ENCODE measurements around the gene GNG11. TPM values are rescaled to one million over a fixed set of nuclear protein-coding genes. Genes with fewer than 3 reads are reported as not detected.

Gene GNG11
- total and polyA plus RNA-seq, 2 experiments from 2014 or later: 1.6 to 6.3 TPM

GRCh38 chr7:93906267-93906666, 15.3 kb upstream of the GNG11 start, which contains the start of gene GNGT1 (continued):
- TF ChIP-seq ZNF462 (CRISPR knock-in tag; IDR thresholded peaks at IDR 0.05): no peak

- H3K9me3 Mint-ChIP-seq: no peaks in the 10 kb centered on the region
- TF ChIP-seq CREB1 (CRISPR knock-in tag; IDR thresholded peaks at IDR 0.05; ENCODE audit: low read depth) (no peak), ZNF114 (CRISPR knock-in tag; IDR thresholded peaks at IDR 0.05) (no peak), ETS1 (IDR thresholded peaks at IDR 0.05) (no peak), ZNF462 (CRISPR knock-in tag; IDR thresholded peaks at IDR 0.05) (no peak), ZNF331 (CRISPR knock-in tag; IDR thresholded peaks at IDR 0.05; ENCODE audit: low read depth) (no peak), STAT1 (IDR thresholded peaks at IDR 0.05; ENCODE audit: unreplicated experiment) (no peak), JUNB (IDR thresholded peaks at IDR 0.05; ENCODE audit: unreplicated experiment) (no peak)
- no peak for DNase-seq (ENCODE audit: low spot score)
- Histone ChIP-seq H3K4me1 (ENCODE audit: insufficient read depth) (no peaks in the 10 kb centered on the region), H3K36me3 (ENCODE audit: insufficient read depth) (no peaks in the 10 kb centered on the region), H3K27ac (ENCODE audit: low read depth) (no peak overlapping the region), H3K4me2 (no peak overlapping the region), H3K9me2 (ENCODE audit: insufficient read depth) (no peaks in the 10 kb centered on the region), H4K20me1 (replicated peaks; ENCODE audit: insufficient read depth) (no peaks in the 10 kb centered on the region), H3K27me3 (ENCODE audit: insufficient read depth) (no peaks in the 10 kb centered on the region), H2AFZ (no peak overlapping the region), H3K4me3 (no peak overlapping the region), H3F3A (replicated peaks; ENCODE audit: low read depth) (no peaks in the 10 kb centered on the region), H3K79me2 (replicated peaks; ENCODE audit: insufficient read depth) (no peaks in the 10 kb centered on the region)
- H3K4me3 Mint-ChIP-seq: no peak overlapping the region
- H3K27me3 Mint-ChIP-seq (ENCODE audit: insufficient read depth, low read depth, poor library complexity): no peaks in the 10 kb centered on the region
- H3K4me1 Mint-ChIP-seq: no peaks in the 10 kb centered on the region
- ATAC-seq: no peak
- H3K27ac Mint-ChIP-seq: no peak overlapping the region
- H3K36me3 Mint-ChIP-seq (ENCODE audit: low read depth): no peaks in the 10 kb centered on the region
Observed at GRCh38 chr7:93910076-93910994, 11.2 kb upstream of the GNG11 start.

Data from GM23338 (cell line).